Measurements from ENCODE around the gene GIMAP6.

DNA sequence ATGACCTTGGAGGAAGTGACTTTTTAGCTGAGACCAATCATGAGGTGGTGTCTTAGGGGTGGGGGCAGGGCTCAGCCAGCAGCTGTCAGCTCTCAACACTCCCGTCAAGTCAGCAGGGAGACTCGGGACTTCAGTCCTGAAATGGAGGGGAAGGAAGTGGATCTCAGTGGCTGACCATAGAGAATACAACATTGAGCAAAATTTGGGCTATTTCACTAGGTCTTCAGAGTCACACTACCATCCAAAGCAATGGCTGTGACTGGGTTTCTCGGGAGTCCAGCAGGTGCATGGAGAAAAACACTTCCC lies 16.8 kb upstream of the GIMAP6 start:
- TF ChIP-seq CTCF (IDR thresholded peaks at IDR 0.05; ENCODE audit: insufficient read depth, low read length) = no peak
- TF ChIP-seq SPI1 (IDR thresholded peaks at IDR 0.05; ENCODE audit: borderline replicate concordance, low read depth) = no peak
- no peak for TF ChIP-seq POLR2AphosphoS5 (IDR thresholded peaks at IDR 0.05; ENCODE audit: low read depth)

Data from HL-60 (cell line).